HPDE6-E6E7 (cell line): ENCODE results near the gene F10.
"Not testable (repeated sequence)": the region's sequence is repeated elsewhere in the genome, so short reads cannot be mapped to it uniquely, and the experiment has no call there.

Experiments used
- DNase-seq: peaks from one replicate; pipeline ENCODE4 v3.0.0; 2011; ENCODE audit warnings: missing footprints; ENCODE audit errors: extremely low spot score

Gene F10

DNA sequence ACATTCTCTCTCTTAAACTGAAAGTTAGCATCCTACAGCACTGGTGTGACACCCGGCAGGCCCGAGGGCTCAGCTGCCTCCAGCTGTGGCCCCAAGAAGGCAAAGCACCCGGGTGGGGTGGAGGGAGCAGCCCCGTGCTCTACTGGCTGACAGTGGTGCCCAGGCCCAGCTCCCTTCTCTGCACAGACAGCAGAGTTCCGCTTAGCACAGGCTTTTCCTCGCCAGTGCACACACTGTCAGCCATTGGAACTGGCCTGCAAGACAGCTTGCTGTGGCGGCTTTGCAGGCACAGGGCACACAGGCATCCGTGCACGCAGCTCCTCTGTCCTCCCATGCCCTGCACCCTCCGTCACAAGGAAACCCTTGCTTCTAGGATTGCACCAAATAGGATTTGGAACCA lies 20.3 kb upstream of the F10 start:
- not testable (repeated sequence) for DNase-seq

DNA sequence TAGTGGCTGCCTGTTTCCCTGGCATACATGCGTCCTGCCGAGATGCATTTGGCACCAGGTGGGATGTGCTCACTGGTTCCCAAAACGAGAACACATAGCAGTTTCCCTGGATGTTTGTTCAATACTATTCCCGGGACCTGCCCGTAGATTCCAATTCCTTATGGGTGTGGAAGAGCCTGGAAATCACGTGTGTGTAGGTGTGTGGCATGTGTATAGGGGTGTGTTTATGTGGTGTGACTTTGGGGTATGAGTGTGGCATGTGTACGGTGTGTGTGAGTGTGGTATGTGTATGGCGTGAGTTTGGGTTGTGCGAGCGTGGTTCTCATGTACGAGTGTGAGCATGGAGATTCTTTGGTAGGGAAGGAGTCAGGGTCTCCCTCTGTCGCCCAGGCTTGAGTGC lies 19.9 kb upstream of the F10 start:
- DNase-seq = no peak

DNA sequence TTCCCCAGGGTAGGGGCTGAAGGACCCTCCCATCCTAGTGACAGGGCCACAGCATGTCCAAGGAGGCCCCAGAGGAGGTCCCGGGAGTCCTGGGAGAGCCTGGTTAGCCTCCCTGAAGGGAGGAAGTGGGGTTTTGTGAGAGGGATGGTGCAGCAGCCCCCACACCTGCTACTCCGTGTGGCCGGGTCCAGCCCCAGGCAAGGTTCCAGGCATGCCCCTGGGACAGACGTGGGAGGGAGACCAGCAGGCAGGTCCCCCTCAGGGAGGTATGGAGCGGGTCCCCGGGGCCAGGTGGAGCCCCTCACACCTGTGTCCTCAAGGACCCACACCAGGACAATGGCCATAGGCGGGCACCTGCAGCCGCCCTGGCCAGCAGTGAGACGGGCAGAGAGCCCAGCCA lies 19.0 kb upstream of the F10 start:
- DNase-seq = no peak

DNA sequence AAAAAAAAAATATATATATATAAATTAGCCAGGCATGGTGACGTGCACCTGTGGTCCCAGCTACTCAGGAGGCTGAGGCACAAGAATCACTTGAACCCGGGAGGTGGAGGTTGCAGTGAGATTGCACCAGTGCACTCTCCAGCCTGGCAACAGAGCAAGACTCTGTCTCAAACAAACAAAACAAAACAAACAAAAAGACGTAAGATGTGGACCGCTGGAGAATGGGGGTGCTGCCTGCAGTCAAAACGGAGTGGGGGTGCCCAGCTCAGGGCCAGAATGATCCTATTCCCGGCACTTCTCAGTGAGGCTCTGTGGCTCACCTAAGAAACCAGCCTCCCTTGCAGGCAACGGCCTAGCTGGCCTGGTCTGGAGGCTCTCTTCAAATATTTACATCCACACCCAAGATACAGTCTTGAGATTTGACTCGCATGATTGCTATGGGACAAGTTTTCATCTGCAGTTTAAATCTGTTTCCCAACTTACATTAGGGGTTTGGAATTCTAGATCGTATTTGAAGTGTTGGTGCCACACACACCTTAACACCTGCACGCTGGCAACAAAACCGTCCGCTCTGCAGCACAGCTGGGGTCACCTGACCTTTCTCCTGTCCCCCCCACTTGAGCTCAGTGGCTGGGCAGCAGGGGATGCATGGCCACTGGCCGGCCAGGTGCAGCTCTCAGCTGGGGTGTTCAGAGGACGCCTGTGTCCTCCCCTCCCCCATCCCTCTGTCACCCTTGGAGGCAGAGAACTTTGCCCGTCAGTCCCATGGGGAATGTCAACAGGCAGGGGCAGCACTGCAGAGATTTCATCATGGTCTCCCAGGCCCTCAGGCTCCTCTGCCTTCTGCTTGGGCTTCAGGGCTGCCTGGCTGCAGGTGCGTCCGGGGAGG lies 17.3 kb upstream of the F10 start, which contains the start of gene F7:
F7 (plus strand) TSS at position 760 of the 889 bp plus-strand sequence; CDS start at position 811, 51 bp downstream.
- DNase-seq = no peak

DNA sequence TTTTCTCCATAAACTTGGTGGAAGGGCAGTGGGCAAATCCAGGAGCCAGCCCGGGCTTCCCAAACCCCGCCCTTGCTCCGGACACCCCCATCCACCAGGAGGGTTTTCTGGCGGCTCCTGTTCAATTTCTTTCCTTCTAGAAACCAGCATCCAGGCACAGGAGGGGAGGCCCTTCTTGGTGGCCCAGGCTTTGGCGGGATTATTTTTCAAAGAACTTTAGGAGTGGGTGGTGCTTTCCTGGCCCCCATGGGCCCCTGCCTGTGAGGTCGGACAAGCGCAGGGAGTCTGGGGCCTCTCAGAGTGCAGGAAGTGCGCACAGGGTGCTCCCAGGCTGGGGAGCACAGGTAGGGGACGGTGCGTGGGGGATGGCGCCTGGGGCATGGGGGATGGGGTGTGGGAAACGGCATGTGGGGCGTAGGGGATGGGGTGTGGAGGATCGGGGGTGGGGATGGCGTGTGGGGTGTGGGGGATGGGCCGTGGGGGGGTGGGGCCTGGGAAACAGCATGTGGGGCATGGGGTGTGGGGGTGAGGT lies 16.6 kb upstream of the F10 start:
- DNase-seq = no peak

DNA sequence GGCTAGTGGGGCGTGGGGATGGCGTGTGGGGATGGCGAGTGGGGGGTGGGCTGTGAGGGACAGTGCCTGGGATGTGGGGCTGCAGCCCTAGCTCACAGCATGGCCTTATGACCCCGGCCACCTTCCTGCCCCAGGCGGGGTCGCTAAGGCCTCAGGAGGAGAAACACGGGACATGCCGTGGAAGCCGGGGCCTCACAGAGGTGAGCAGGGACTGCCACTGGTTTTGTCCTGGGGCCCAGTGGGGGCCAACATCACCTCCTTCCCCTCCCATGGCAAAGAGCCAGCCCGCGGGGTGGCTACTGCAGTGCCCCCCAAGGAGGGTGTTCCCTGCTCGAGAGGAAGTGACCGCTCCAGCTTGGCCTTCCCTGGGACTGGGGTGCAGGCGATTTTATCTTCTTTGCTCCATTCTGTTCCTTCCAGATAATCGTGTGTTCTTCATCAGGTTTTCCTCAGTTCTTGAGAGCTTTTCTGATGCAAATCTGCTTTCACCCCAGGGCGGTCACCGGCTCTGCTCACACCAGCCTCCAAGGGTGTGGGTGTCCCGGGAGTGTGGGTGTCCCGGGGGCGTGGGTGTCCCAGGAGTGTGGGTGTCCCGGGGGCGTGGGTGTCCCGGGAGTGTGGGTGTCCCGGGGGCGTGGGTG lies 15.8 kb upstream of the F10 start:
- DNase-seq = no peak

DNA sequence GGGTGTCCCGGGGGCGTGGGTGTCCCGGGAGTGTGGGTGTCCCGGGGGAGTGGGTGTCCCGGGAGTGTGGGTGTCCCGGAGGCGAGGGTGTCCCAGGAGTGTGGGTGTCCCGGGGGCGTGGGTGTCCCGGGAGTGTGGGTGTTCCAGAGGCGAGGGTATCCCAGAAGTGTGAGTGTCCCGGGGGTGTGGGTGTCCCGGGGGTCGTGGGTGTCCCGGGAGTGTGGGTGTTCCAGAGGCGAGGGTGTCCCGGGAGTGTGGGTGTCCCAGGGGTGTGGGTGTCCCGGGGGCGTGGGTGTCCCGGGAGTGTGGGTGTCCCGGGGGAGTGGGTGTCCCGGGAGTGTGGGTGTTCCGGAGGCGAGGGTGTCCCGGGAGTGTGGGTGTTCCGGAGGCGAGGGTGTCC lies 14.1 kb upstream of the F10 start:
- DNase-seq = not testable (repeated sequence)

DNA sequence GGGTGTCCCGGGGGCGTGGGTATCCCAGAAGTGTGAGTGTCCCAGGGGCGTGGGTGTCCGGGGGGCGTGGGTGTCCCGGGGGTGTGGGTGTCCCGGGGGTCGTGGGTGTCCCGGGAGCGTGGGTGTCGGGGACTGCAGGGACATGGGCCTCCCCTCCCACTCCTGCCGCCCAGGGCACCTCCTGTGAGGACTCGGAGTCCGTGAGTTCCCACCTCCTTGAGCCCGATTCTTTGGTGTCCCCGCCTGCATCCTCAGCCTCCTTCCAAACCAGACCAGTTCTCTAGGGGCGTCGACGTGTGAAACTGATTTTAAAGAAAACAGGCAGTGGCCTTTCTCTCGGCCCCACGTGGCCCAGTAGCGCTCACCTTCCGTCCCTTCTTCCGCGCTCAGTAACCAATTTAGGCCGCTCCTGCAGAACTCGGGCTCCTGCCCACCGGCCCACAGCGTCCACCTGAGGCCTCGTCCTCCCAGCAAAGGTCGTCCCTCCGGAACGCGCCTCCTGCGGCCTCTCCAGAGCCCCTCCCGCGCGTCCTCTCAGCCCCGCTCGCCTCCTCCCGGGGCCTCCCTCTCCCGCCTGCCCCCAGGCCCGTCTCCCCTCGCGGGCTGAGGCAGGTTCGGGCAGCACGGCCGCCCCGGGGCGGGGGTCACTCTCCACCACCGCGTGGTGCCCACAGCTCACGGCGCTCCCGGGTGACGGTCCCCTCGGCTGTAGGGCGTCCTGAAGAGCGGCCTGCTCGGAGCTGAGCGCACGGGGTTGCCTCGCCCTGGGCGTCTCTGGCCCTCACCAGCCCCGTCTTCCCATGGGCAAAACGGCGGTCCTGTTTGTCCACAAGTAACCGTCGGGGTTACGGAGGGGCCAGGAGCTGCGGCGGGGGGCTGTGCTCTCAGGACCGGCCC lies 13.2 kb upstream of the F10 start:
- DNase-seq = no peak

DNA sequence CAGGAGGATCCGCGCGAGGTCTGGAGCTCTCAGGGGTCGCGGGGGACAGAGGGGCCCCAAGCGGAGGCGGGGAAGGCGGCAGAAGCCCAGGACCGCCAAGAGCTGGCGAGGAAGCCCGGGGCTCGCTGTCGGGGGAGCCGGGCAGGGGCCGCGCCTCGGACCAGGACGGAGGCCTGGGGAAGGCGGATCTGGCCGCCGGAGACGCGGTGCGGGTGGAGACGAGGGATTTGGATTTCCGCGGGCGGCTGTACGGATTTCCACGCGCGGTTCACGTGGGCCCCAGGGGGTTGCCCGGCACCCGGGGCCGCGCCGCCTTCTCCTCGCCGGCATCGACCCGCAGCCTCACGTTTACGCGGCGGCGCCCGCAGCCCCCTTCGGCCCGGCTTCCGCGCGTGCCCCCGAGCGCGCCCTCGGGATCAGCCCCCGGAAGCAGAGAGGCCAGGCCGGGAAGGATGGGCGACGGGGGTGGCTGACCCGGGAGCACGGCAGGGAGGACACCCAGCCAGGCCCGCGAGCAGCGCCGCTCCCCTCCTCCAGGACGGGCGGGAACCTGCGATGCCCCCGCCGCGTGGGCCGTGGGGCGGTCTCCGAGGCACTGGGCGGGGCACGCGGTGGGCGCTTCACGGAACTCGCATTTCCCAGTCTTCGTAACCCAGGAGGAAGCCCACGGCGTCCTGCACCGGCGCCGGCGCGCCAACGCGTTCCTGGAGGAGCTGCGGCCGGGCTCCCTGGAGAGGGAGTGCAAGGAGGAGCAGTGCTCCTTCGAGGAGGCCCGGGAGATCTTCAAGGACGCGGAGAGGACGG lies 12.3 kb upstream of the F10 start:
- no peak for DNase-seq

DNA sequence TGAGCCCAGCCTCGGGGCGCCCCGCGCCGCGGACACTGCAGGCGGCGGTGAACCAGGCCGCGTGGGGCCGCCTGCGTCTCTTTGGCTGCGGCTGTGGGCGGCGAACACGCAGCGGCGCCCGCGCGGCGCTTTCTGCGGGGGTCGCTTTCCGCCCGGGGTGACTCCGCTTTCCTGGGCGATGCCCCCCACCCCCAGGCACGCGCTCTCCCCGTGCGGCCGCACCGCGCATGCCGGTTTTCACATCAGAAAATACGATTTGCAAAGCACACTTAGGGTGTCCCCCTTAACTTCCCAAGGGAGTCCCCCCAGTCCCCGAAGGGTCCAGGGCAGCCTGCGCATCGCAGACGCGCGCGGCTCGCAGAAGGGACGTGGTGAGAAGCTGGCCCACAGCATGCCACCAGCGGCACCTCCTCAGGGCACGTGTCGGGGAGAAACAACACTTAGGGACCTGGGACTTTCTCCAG lies 11.7 kb upstream of the F10 start:
- DNase-seq = no peak

DNA sequence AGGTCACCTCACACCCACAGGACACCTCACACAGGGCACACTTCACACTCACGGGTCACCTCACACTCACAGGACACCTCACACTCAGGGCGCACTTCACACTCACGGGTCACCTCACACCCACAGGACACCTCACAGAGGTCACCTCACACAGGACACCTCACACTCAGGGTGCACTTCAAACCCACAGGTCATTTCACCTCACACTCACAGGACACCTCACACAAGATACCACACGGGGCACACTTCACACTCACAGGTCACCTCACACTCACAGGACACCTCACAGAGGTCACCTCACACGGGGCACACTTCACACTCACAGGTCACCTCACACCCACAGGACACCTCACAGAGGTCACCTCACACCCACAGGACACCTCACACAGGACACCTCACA lies 10.8 kb upstream of the F10 start:
- not testable (repeated sequence) for DNase-seq

DNA sequence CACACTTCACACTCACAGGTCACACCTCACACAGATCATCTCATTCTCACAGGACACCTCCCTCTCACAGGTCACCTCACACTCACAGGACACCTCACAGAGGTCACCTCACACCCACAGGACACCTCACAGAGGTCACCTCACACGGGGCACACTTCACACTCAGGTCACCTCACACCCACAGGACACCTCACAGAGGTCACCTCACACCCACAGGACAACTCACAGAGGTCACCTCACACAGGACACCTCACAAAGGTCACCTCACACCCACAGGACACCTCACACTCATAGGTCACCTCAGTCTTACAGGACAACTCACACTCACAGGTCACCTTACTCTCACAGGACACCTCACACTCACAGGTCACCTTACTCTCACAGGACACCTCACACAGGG lies 10.1 kb upstream of the F10 start:
- not testable (repeated sequence) for DNase-seq

DNA sequence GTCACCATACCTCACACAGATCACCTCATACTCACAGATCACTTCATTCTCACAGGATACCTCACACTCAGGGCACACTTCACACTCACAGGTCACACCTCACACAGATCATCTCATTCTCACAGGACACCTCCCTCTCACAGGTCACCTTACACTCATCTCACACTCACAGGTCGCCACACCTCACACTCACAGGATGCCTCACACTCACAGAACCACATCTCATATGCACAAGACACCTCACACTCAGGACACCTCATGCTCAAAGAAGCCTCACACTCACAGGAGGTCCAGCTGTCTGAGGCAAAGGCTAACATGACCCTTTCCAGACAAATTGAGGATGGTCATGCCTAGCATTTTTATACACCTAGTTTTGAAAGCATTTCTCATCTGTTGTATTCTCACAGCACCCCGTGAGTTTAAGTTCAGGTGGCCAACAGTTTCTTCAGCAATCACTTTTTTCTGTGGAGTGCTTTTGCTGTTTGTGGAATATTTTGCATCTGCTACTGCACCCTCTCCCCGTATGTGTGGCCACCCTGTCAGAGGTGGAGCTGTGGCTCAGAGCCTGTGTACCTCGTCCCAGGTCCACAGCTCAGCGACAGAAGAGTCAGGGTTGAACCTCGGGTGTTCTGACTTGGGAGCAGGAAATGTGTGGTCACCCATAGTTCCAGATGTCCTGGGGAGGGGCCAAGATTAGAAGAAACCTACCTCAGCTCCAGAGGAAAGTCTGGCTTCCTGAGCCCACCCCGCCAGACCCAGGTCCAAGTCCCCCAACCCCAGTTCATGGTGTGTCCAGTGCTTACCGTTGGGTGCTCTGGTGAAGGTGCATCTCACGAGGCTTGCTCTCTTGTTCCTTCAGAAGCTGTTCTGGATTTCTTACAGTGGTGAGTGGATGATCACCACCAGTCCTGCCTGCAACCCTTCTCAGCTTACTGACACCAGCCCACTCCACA lies 9.4 kb upstream of the F10 start:
- DNase-seq = no peak

DNA sequence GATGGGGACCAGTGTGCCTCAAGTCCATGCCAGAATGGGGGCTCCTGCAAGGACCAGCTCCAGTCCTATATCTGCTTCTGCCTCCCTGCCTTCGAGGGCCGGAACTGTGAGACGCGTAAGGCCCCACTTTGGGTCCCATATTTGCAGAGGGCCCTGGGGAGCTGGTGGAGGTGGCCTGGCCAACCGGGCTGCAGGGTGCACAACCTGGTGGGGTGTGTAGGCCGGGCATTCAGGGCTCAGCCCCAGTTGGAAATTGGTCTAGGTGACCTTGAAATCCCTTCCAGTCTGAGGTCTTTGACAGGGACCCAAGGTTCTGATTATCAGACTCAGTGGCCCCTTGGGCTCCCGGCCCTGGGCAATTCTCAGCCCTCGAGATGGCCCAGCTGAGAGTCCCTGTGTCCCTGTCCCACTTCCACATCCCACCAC lies 8.7 kb upstream of the F10 start:
- no peak for DNase-seq

DNA sequence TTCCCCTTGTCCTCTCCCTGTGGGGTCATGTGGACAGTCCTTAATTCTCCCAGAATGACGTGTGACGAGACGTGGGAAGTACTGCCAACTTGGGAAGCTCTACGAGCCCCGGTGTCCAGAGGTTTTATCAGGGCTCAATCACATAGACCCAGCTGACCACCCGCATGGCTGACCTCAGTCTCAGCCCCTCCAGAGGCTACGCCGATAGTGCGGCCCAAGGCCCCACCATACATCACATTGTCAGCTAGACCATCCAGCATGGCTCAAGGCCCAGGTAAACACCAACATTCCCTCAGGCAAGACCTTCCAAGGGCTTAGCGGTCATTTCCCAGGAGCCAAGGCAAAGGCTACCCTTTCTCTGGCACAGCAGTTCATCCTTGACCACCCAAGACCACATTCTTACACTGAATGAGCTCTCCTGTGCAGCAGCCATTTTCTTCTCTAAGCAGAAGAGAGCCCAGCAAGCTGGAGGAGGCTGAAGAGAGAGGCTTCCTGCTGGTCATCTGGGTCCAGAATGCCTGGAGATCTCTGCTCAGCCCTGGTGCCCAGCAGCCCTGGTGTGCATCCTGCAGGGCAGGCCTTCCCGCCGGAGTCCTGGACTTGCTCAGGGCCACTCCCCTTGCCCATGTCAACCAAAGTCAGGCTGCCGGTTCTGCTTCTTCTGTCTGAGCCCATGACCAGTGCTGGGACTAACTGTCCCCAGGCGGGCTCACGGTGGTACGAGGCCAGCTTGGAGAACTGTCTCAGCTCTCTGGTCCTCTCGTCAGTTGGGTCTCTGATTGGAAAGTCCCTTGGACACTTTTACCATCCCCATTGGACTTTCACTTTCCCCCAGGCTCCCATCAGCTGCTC lies 7.9 kb upstream of the F10 start:
- no peak for DNase-seq

DNA sequence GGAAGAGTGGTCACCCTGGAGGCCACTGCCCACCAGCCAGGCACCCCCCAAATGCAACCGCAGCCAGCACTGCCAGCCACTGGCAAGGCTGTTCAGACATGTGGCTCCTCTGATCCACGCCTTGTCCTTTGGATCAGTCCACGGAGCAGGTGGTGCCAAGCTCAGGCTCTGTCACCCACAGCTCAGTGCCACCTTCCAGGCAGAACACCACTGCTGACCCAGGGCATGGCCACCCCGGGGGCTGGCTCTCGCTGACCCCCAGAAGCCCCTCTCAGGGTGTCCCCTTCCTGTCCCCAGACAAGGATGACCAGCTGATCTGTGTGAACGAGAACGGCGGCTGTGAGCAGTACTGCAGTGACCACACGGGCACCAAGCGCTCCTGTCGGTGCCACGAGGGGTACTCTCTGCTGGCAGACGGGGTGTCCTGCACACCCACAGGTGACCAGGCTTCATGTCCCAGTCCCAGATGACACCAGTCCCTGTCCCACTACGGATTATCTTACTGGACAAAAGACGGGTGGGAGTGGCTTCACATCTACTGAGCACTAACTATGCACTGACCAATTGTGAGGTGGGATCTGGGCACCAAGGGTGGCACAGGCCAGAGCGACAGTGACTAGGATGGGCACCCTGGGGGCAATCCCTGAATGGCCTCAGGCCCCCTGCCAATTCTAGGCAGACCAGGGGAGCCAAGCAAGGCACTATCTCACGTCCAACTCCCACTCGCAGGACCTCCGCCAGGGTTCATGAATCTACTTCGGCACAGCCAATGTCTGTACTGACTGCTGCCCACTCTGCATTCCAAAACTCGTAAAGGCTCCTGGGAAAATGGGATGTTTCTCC lies 7.0 kb upstream of the F10 start:
- no peak for DNase-seq

DNA sequence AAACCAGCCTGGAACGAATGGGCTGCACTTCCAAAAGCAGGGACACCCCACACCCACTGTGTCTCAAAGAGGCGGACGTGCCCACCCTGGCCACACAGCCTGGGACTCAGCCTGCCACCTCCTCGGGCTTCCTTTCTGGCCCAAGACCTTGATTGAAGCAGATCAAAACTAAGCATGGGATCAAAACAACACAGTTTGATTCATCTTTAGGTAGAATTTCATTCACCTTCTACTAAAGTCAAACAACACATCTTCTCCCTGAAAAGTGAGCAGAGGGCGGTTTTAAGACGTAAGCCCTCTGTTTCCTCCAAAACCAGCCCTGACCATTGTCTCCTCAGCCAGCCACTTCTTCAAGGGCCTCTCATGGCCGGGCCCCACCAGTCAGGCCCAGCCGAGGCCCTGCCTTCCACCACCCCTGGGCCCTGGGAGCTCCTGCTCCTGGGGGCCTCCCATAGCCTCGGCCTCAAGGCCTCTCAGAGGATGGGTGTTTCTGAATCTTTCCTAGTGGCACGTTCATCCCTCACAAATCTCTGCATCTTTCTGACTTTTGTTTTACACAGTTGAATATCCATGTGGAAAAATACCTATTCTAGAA lies 6.3 kb upstream of the F10 start:
- no peak for DNase-seq
